Subcutaneous abdominal adipose tissue (tissue), 5 donors: ENCODE measurements around the gene ZDHHC19.
"Not testable (repeated sequence)": the region's sequence is repeated elsewhere in the genome, so short reads cannot be mapped to it uniquely, and the experiment has no call there.

ENCODE experiments used
- H3K27ac ChIP-seq: one replicate; pipeline ENCODE4 v1.7.0; 2013; ENCODE audit warnings: low read depth, mild to moderate bottlenecking, inconsistent platforms, low read length, moderate library complexity
- H3K27me3 ChIP-seq, 5 donors: one replicate each; pipeline ENCODE4 v1.7.0; 2013; ENCODE audit warnings: low read length in 5 of 5, inconsistent platforms in 1 of 5; ENCODE audit not compliant: control insufficient read depth in 5 of 5, insufficient read depth in 4 of 5
- H3K36me3 ChIP-seq, 5 donors: one replicate each; pipeline ENCODE4 v1.7.0; 2013; ENCODE audit warnings: low read length in 5 of 5; ENCODE audit not compliant: control insufficient read depth in 5 of 5, insufficient read depth in 5 of 5
- H3K4me1 ChIP-seq, 5 donors: one replicate each; pipeline ENCODE4 v1.7.0; 2013; ENCODE audit warnings: low read length in 5 of 5, mild to moderate bottlenecking in 3 of 5, moderate library complexity in 1 of 5; ENCODE audit not compliant: control insufficient read depth in 5 of 5, insufficient read depth in 5 of 5
- H3K4me3 ChIP-seq, 5 donors: one replicate each; pipeline ENCODE4 v1.7.0; 2013; ENCODE audit warnings: low read length in 5 of 5, low read depth in 1 of 5
- H3K9ac ChIP-seq, 5 donors: one replicate each; pipeline ENCODE4 v1.7.0; 2013; ENCODE audit warnings: low read length in 5 of 5, mild to moderate bottlenecking in 4 of 5, moderate library complexity in 3 of 5
- H3K9me3 ChIP-seq, 5 donors: one replicate each; pipeline ENCODE4 v1.7.0; 2013; ENCODE audit warnings: low read length in 5 of 5; ENCODE audit not compliant: control insufficient read depth in 5 of 5
- donor health status: healthy.
- donor health status: healthy.
- donor health status: healthy.
- donor health status: healthy.
- donor health status: healthy.

ZDHHC19 gene

DNA sequence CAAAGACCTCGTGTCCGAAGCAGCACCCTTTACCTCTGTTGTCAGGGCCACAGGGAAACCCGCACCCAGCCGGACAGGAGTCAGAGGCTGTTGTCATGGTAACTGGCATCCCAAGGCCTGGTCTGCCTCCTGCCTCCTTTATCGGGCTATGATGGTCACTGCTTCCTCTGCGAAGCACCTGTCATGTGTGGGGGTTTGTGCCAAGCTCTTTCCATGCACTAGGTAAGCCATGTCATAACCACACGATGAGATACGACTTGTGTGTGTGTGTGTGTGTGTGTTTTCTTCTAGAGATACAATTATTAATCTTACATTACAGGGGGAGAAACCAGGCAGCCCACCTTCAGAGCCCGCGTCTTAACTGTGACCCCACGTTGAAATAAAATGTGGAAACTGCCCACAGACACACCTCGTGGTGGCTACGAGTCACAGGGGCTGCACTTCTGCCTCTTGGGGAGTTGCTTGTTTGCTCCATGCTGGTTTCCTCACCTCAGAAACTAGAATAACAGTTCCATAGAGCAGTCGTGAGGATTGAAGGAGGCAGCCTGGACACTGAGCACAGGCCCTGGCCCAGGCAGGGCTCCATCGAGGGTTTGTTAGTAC is 18.0 kb downstream of the ZDHHC19 start:
- Histone ChIP-seq H3K27ac (no peak overlapping the region), H3K9me3 (no peaks in the 10 kb centered on the region), H3K4me1 (peaks cover 0 to 25% (median 4%) of the 10 kb centered on the region in 5 donors), H3K36me3 (no peaks in the 10 kb centered on the region), H3K4me3 (no peak overlapping the region), H3K27me3 (no peaks in the 10 kb centered on the region), H3K9ac (no peak overlapping the region)

GRCh38 chr3:196192524-196193051 is 18.6 kb downstream of the ZDHHC19 start:
- Histone ChIP-seq H3K27me3 (no peaks in the 10 kb centered on the region), H3K4me1 (peaks cover 0 to 25% (median 4%) of the 10 kb centered on the region in 5 donors), H3K27ac (no peak overlapping the region), H3K36me3 (no peaks in the 10 kb centered on the region), H3K4me3 (no peak overlapping the region), H3K9me3 (no peaks in the 10 kb centered on the region), H3K9ac (no peak overlapping the region)

DNA sequence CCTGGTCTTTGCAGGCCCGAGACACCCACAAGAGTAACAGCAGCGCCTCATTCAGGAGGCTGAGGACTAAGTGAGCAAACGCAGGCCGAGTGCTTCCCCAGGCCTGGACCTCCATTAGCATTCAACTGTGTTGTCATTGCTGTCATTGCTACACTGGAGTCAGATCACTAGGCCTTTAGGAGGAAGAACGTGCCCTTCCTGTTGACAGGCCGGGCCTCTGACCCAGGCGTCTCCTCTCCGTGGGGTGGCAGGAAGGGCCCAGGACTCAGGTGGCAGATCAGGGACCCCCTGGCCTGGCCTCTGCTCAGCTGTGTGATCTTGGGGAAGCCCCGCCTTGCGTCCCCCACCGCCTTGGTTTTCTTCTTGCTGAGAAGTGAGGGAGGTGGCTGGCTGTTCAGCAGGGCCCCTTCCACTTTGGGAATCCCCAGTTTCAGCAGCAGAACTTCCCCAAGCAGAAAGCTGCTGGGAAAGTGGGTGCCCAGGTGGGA is 19.1 kb downstream of the ZDHHC19 start:
- no peak overlapping the region for H3K27ac ChIP-seq
- H3K4me1 ChIP-seq: peaks cover 0 to 27% (median 6%) of the 10 kb centered on the region in 5 donors
- H3K4me3 ChIP-seq: no peak overlapping the region
- peak overlapping the region in 1 of 5 donors; percentile 50 for H3K9ac ChIP-seq
- H3K27me3 ChIP-seq: no peaks in the 10 kb centered on the region
- no peaks in the 10 kb centered on the region for H3K36me3 ChIP-seq
- no peaks in the 10 kb centered on the region for H3K9me3 ChIP-seq

GRCh38 chr3:196189566-196190347 is 21.4 kb downstream of the ZDHHC19 start:
- Histone ChIP-seq H3K9me3 (no peaks in the 10 kb centered on the region), H3K4me1 (peaks cover 0 to 34% (median 10%) of the 10 kb centered on the region in 5 donors), H3K4me3 (no peak overlapping the region), H3K27ac (no peak overlapping the region), H3K27me3 (no peaks in the 10 kb centered on the region), H3K9ac (no peak overlapping the region), H3K36me3 (no peaks in the 10 kb centered on the region)

DNA sequence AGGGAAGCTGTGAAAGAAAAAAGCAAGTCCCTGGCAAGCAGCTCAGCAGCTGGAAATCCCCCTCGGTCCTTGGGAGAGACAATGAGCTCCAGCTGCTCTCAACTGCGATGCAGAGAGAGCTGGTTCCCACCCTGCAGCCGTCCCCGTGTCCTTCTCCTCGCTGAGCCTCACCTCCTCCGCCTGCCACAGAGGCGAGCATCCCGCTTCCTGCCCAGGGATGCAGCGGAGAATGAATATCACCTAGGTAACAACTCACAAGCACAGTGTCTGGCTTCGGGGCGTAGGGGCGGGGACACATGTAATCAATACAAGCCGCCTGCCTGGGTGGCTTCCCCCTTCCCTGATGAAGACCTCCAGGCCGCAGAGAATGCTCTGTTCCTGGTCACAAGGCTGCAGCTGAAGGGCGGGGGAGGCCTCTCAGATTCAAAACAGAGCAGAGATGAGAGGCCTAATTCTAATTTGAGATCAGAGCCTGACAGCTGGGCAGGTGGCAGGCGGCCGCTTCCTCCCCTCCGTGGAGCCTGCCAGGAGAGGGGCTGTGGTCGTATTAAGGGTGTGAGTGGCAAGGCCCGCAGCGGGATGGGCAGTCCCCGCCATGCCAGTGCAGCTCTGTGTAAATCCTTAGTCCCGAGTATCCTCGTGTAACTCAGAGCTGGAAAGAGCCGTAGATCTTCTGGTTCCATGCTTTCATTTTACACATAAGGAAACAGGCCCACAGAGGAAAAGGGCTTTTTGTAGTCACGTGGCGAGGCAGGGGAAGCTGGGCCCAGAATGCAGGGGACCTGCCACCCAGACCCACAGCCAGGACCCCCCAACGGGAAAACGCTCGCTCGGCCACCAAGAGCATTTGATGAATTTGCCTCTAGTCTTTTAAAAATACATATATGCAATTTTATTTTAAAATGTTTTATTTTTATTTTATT is 24.3 kb downstream of the ZDHHC19 start:
- Histone ChIP-seq H3K36me3 (no peaks in the 10 kb centered on the region), H3K27me3 (no peaks in the 10 kb centered on the region), H3K9me3 (no peaks in the 10 kb centered on the region), H3K27ac (no peak overlapping the region), H3K4me3 (no peak overlapping the region), H3K4me1 (peaks cover 0 to 13% (median 5%) of the 10 kb centered on the region in 5 donors), H3K9ac (peak overlapping the region in 2 of 5 donors; percentile 31 to 43)

DNA sequence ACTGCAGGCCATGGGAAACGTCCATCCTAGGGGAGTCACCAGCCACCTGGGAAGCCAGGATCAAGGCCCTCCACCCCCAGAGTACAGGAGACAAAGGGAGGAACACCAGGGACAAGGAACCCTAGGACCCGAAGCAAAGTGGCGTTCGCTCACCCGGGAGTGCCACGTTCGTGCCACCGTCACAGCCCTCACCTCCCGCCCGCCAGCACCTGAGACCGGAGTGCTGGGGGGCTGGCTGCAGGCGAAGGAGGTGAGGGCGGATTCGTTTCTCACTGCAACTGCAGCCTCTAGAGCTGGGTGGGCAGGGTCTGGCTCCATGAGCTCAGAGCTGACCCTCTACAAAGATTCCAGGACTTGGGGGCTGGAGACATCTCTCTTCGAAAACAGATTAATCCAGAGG is 26.3 kb downstream of the ZDHHC19 start:
- H3K4me3 ChIP-seq: no peak overlapping the region
- H3K36me3 ChIP-seq: no peaks in the 10 kb centered on the region
- H3K9me3 ChIP-seq: no peaks in the 10 kb centered on the region
- peaks cover 0 to 10% (median 7%) of the 10 kb centered on the region in 5 donors for H3K4me1 ChIP-seq
- no peak overlapping the region for H3K27ac ChIP-seq
- no peaks in the 10 kb centered on the region for H3K27me3 ChIP-seq
- H3K9ac ChIP-seq: no peak overlapping the region

DNA sequence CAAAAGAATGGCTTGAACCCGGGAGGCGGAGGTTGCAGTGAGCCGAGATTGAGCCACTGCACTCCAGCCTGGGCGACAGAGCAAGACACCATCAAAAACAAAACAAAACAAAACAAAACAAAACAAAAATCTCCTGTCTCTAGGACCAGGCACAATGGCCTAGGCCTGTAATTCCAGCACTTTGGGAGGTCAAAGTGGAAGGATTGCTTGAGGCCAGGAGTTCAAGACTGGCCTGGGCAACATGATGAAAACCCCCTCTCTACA is 27.1 kb downstream of the ZDHHC19 start:
- not testable (repeated sequence) for H3K36me3 ChIP-seq, H3K27ac ChIP-seq, H3K9ac ChIP-seq, H3K4me3 ChIP-seq, H3K9me3 ChIP-seq, H3K27me3 ChIP-seq
- H3K4me1 ChIP-seq: peaks cover 0 to 17% (median 9%) of the 10 kb centered on the region in 5 donors

DNA sequence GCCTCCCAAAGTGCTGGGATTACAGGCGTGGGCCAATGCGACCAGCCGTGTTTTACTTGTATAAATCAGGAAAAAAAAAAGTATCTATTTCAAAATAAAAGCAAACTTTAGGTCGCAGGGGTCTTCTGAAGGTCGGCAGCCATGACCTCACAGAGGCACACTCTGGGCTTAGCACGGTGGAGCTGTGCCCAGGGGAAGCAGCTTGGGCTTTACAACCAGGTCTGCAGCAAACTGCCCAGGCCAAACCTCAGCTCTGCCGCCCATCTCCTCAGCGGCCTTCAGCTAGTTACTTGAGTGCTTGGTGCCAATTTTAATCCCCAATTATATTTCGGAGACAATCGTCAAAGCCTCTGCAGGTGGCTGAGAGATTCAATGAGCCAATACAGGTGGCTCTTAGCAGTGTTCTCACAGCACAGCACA is 30.1 kb downstream of the ZDHHC19 start:
- Histone ChIP-seq H3K9ac (no peak overlapping the region), H3K4me1 (peaks cover 0 to 20% (median 10%) of the 10 kb centered on the region in 5 donors), H3K9me3 (no peaks in the 10 kb centered on the region), H3K27me3 (no peaks in the 10 kb centered on the region), H3K27ac (no peak overlapping the region), H3K36me3 (no peaks in the 10 kb centered on the region), H3K4me3 (no peak overlapping the region)

DNA sequence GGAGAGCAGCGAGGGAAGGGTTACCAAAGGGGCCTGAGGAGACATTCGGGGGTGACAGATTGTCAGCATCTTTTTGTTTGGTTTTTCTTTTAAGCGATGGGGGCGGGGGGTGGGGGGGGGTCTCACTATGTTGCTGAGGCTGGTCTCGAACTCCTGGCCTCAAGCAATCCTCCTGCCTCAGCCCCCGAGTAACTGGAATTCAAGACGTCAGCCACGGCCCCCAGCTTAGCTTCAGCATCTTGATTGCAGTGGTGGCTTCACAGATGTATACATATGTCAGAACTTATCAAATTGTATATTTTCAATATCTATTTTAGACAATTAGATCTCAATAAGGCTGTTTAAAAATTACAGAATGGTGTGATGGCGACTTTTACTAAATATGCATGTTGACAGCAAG is 30.9 kb downstream of the ZDHHC19 start:
- Histone ChIP-seq H3K9me3 (no peaks in the 10 kb centered on the region), H3K36me3 (no peaks in the 10 kb centered on the region), H3K9ac (no peak overlapping the region), H3K4me3 (no peak overlapping the region), H3K27me3 (no peaks in the 10 kb centered on the region), H3K27ac (no peak overlapping the region), H3K4me1 (peaks cover 0 to 20% (median 10%) of the 10 kb centered on the region in 5 donors)
